SK-N-SH (cell line): Measurements from ENCODE around the gene GATA3.

Experiments used
- CHD2 ChIP-seq: fragments of 150-350 bp; IDR thresholded peaks from 2 replicates; pipeline ENCODE4 v1.6.1; 2018; ENCODE audit warnings: low read length; ENCODE audit not compliant: partially characterized antibody
- CTCF ChIP-seq: fragments of 200-600 bp; sonication (generic); IDR thresholded peaks from 2 replicates; pipeline ENCODE4 v1.6.1; 2017; ENCODE audit warnings: antibody characterized with exemption, mild to moderate bottlenecking, moderate library complexity
- FOXM1 ChIP-seq: IDR thresholded peaks from 2 replicates; pipeline ENCODE4 v1.4.0; 2012; ENCODE audit warnings: low read depth, mild to moderate bottlenecking
- MEF2A ChIP-seq: IDR thresholded peaks from 2 replicates; pipeline ENCODE4 v1.4.0; 2012; ENCODE audit warnings: low read depth, borderline replicate concordance
- POLR2AphosphoS5 ChIP-seq: IDR thresholded peaks from 2 replicates; pipeline ENCODE4 v1.6.1; 2012; ENCODE audit warnings: low read depth, low read length
- REST ChIP-seq: IDR thresholded peaks from 2 replicates; pipeline ENCODE4 v1.6.1; 2012; ENCODE audit warnings: mild to moderate bottlenecking, low read depth, low read length, moderate library complexity
- RXRA ChIP-seq: IDR thresholded peaks from 2 replicates; pipeline ENCODE4 v1.4.0; 2012; ENCODE audit warnings: low read depth, mild to moderate bottlenecking, borderline replicate concordance
- USF1 ChIP-seq: IDR thresholded peaks from 2 replicates; pipeline ENCODE4 v1.4.0; 2012; ENCODE audit warnings: low read depth, borderline replicate concordance

- TF ChIP-seq POLR2AphosphoS5 (no peak; the same call in 1 of the 2 replicates), CTCF (no peak), REST (no peak), MEF2A (no peak), USF1 (no peak), RXRA (no peak), CHD2 (no peak), FOXM1 (no peak)
Observed at GRCh38 chr10:8075282-8076260, 21.1 kb downstream of the GATA3 start.
